NCI-H2196 treated with DMSO at 0.1 percent for 48 hours (cell line): ENCODE results near the gene DNAH11.
"Not testable (repeated sequence)": the region's sequence is repeated elsewhere in the genome, so short reads cannot be mapped to it uniquely, and the experiment has no call there.

Experiments used
- DNase-seq: peaks from one replicate; lab custom pipeline; 2025; ENCODE audit not compliant: unreplicated experiment; lab: John Stamatoyannopoulos, UW

DNAH11 gene

GRCh38 chr7:21868576-21868850, 325.7 kb downstream of the DNAH11 start:
- DNase-seq, result no peak

GRCh38 chr7:21869785-21870402, 327.1 kb downstream of the DNAH11 start:
- no peak for DNase-seq

GRCh38 chr7:21883069-21883468, 340.2 kb downstream of the DNAH11 start:
- no peak for DNase-seq

- not testable (repeated sequence) for DNase-seq
Observed at GRCh38 chr7:21883501-21883900, 340.7 kb downstream of the DNAH11 start.

GRCh38 chr7:21884496-21884895, 341.7 kb downstream of the DNAH11 start:
- no peak for DNase-seq

GRCh38 chr7:21886396-21886795, 343.6 kb downstream of the DNAH11 start:
- no peak for DNase-seq

- DNase-seq, result no peak
Observed at GRCh38 chr7:21887353-21887752, 344.5 kb downstream of the DNAH11 start.

- no peak for DNase-seq
Observed at GRCh38 chr7:21887779-21888178, 344.9 kb downstream of the DNAH11 start.

- DNase-seq, result no peak
Observed at GRCh38 chr7:21891291-21891690, 348.5 kb downstream of the DNAH11 start.

- DNase-seq, result no peak
Observed at GRCh38 chr7:21893401-21893800, 350.6 kb downstream of the DNAH11 start.

- DNase-seq, result no peak
Observed at GRCh38 chr7:21898265-21898930, 355.6 kb downstream of the DNAH11 start.

- no peak for DNase-seq
Observed at GRCh38 chr7:21902240-21902639, 359.4 kb downstream of the DNAH11 start.

GRCh38 chr7:21903020-21903786, 360.4 kb downstream of the DNAH11 start:
- no peak for DNase-seq

GRCh38 chr7:21908746-21909145, 365.9 kb downstream of the DNAH11 start:
- DNase-seq, result no peak

- DNase-seq, result no peak
Observed at GRCh38 chr7:21910253-21910652, 367.4 kb downstream of the DNAH11 start.

- DNase-seq, result no peak
Observed at GRCh38 chr7:21911341-21911875, 368.6 kb downstream of the DNAH11 start.

- DNase-seq, result no peak
Observed at GRCh38 chr7:21912305-21912704, 369.5 kb downstream of the DNAH11 start.

GRCh38 chr7:21912931-21913780, 370.3 kb downstream of the DNAH11 start:
- DNase-seq, result no peak

- no peak for DNase-seq
Observed at GRCh38 chr7:21914671-21915070, 371.8 kb downstream of the DNAH11 start.

- no peak for DNase-seq
Observed at GRCh38 chr7:21915140-21915539, 372.3 kb downstream of the DNAH11 start.

- no peak for DNase-seq
Observed at GRCh38 chr7:21916176-21916575, 373.3 kb downstream of the DNAH11 start.
